ENCODE results near the gene TRPM4. TPM values are rescaled to one million over a fixed set of nuclear protein-coding genes. Genes with fewer than 3 reads are reported as not detected.

Gene TRPM4
- total and polyA plus RNA-seq, 2 experiments from 2014 or later, result 74.2 to 106 TPM

GRCh38 chr19:49210108-49210900 lies 52.7 kb downstream of the TRPM4 start:
- no peak for TF ChIP-seq CTCF (IDR thresholded peaks at IDR 0.05; ENCODE audit: low read depth, low read length)
- Histone ChIP-seq H3K9me3 (ENCODE audit: low read depth) (no peaks in the 10 kb centered on the region), H3K27ac (no peak overlapping the region), H3K4me1 (ENCODE audit: low read depth) (no peaks in the 10 kb centered on the region), H3K36me3 (peaks cover 22% of the 10 kb centered on the region), H3K4me3 (no peak overlapping the region), H3K27me3 (no peaks in the 10 kb centered on the region)
- peak; percentile 29 to 52 for DNase-seq (ENCODE audit: low read depth in 1 of 2, low spot score in 1 of 2)

DNA sequence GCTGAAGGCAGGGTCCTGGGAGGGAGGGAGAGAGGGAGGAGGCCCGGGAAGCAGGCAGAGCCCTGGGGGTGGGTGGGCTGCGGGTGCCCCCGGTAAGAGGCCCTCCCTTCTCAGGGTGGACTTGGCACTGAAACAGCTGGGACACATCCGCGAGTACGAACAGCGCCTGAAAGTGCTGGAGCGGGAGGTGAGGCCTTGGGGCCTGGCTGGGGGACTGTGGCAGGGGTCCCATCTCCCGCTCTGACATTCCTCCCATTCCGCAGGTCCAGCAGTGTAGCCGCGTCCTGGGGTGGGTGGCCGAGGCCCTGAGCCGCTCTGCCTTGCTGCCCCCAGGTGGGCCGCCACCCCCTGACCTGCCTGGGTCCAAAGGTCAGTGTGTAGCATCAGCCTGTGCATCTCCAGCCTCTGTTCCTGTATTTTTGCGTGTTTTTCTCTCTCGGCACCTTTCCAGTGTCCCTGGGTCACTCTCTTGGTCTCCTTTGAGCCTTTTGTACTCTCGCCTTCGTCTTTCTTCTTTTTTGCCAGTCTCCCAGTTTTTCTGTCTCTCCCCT lies 53.4 kb downstream of the TRPM4 start:
- no peak overlapping the region for H3K27ac ChIP-seq
- TF ChIP-seq CTCF (IDR thresholded peaks at IDR 0.05; ENCODE audit: low read depth, low read length), result no peak
- H3K4me1 ChIP-seq (ENCODE audit: low read depth), result no peaks in the 10 kb centered on the region
- H3K36me3 ChIP-seq, result peaks cover 22% of the 10 kb centered on the region
- DNase-seq (ENCODE audit: low read depth in 1 of 2, low spot score in 1 of 2), result no peak
- no peaks in the 10 kb centered on the region for H3K27me3 ChIP-seq
- no peak overlapping the region for H3K4me3 ChIP-seq
- no peaks in the 10 kb centered on the region for H3K9me3 ChIP-seq (ENCODE audit: low read depth)

GRCh38 chr19:49212016-49212701 lies 54.6 kb downstream of the TRPM4 start:
- no peak for TF ChIP-seq CTCF (IDR thresholded peaks at IDR 0.05; ENCODE audit: low read depth, low read length)
- no peak overlapping the region for H3K27ac ChIP-seq
- peaks cover 14% of the 10 kb centered on the region for H3K36me3 ChIP-seq
- no peaks in the 10 kb centered on the region for H3K27me3 ChIP-seq
- no peaks in the 10 kb centered on the region for H3K9me3 ChIP-seq (ENCODE audit: low read depth)
- no peak overlapping the region for H3K4me3 ChIP-seq
- peak; percentile 28 to 86 for DNase-seq (ENCODE audit: low read depth in 1 of 2, low spot score in 1 of 2)
- no peaks in the 10 kb centered on the region for H3K4me1 ChIP-seq (ENCODE audit: low read depth)

DNA sequence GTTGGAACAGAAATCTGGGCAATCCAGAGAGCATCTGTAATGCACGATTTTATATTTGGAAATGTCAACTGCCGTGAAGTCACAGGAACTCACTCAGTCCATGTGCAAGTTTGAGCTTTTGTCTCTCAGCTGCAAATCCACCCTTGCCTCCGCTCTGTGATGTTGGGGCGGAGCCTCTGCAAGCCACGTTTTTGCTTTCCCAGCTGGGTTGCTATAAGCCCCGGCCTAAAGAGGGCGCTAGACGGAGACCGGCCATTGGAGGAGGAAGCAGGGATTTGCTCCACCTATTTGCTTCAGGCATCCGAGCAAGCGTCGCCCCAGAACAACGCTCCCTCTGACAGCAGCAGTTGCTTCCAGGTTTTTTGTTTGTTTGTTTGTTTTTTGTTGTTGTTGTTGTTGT lies 56.2 kb downstream of the TRPM4 start:
- H3K36me3 ChIP-seq, result peaks cover 14% of the 10 kb centered on the region
- H3K4me1 ChIP-seq (ENCODE audit: low read depth), result no peaks in the 10 kb centered on the region
- H3K4me3 ChIP-seq, result no peak overlapping the region
- no peaks in the 10 kb centered on the region for H3K9me3 ChIP-seq (ENCODE audit: low read depth)
- no peak for DNase-seq (ENCODE audit: low read depth in 1 of 2, low spot score in 1 of 2)
- H3K27me3 ChIP-seq, result no peaks in the 10 kb centered on the region
- TF ChIP-seq CTCF (IDR thresholded peaks at IDR 0.05; ENCODE audit: low read depth, low read length), result no peak
- H3K27ac ChIP-seq, result no peak overlapping the region

DNA sequence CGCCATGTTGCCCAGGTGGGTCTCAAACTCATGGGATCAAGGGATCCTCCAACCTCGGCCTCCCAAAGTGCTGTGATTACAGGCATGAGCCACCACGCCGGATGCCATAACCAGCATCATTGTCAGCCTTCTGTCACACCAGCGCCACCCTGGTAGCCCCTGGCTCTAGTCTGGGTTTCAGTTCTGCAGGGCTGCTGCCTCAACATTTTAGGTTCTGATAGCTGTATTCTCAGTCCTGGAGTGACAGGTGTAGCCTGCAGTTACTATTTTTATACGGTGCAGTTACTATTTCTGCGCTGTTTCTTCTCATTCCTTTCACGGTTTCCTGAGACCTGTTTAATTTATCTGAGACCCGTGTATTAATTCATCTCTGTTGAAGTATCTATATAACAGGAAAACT lies 57.1 kb downstream of the TRPM4 start:
- no peaks in the 10 kb centered on the region for H3K9me3 ChIP-seq (ENCODE audit: low read depth)
- no peak for TF ChIP-seq CTCF (IDR thresholded peaks at IDR 0.05; ENCODE audit: low read depth, low read length)
- H3K36me3 ChIP-seq, result peaks cover 14% of the 10 kb centered on the region

More for the DNA sequence above, 57.1 kb downstream of the TRPM4 start:
- H3K27ac ChIP-seq, result no peak overlapping the region
- H3K4me1 ChIP-seq (ENCODE audit: low read depth), result no peaks in the 10 kb centered on the region
- no peaks in the 10 kb centered on the region for H3K27me3 ChIP-seq
- H3K4me3 ChIP-seq, result no peak overlapping the region
- no peak for DNase-seq (ENCODE audit: low read depth in 1 of 2, low spot score in 1 of 2)
